ENCODE measurements around the gene WDR64. TPM values are rescaled to one million over a fixed set of nuclear protein-coding genes. Genes with fewer than 3 reads are reported as not detected.

Gene WDR64
- total RNA-seq, 1 donor from 2014 or later, result 0.80 TPM

- Mint-ChIP-seq H3K27ac (ENCODE audit: unreplicated experiment) (no peak overlapping the region), H3K4me3 (ENCODE audit: unreplicated experiment) (no peak overlapping the region), H3K36me3 (ENCODE audit: low read depth, unreplicated experiment) (no peaks in the 10 kb centered on the region), H3K27me3 (ENCODE audit: unreplicated experiment) (no peaks in the 10 kb centered on the region), H3K4me1 (ENCODE audit: unreplicated experiment) (no peaks in the 10 kb centered on the region), H3K9me3 (ENCODE audit: unreplicated experiment) (no peaks in the 10 kb centered on the region)
- DNase-seq (ENCODE audit: low spot score), result no peak
- no peak for TF ChIP-seq CTCF (IDR thresholded peaks at IDR 0.05; ENCODE audit: unreplicated experiment)
Observed at GRCh38 chr1:241837901-241838300, 185.8 kb downstream of the WDR64 start.

GRCh38 chr1:241838897-241839296, 186.8 kb downstream of the WDR64 start:
- Mint-ChIP-seq H3K27me3 (ENCODE audit: unreplicated experiment) (no peaks in the 10 kb centered on the region), H3K36me3 (ENCODE audit: low read depth, unreplicated experiment) (no peaks in the 10 kb centered on the region), H3K9me3 (ENCODE audit: unreplicated experiment) (no peaks in the 10 kb centered on the region), H3K27ac (ENCODE audit: unreplicated experiment) (no peak overlapping the region), H3K4me1 (ENCODE audit: unreplicated experiment) (no peaks in the 10 kb centered on the region), H3K4me3 (ENCODE audit: unreplicated experiment) (no peak overlapping the region)
- no peak for TF ChIP-seq CTCF (IDR thresholded peaks at IDR 0.05; ENCODE audit: unreplicated experiment)
- no peak for DNase-seq (ENCODE audit: low spot score)

- Mint-ChIP-seq H3K36me3 (ENCODE audit: low read depth, unreplicated experiment) (no peaks in the 10 kb centered on the region), H3K9me3 (ENCODE audit: unreplicated experiment) (no peaks in the 10 kb centered on the region), H3K27ac (ENCODE audit: unreplicated experiment) (no peak overlapping the region), H3K4me1 (ENCODE audit: unreplicated experiment) (no peaks in the 10 kb centered on the region), H3K27me3 (ENCODE audit: unreplicated experiment) (no peaks in the 10 kb centered on the region), H3K4me3 (ENCODE audit: unreplicated experiment) (no peak overlapping the region)
- DNase-seq (ENCODE audit: low spot score), result no peak
- no peak for TF ChIP-seq CTCF (IDR thresholded peaks at IDR 0.05; ENCODE audit: unreplicated experiment)
Observed at GRCh38 chr1:241839369-241839979, 187.4 kb downstream of the WDR64 start.

GRCh38 chr1:241840164-241840563, 188.1 kb downstream of the WDR64 start:
- no peak for TF ChIP-seq CTCF (IDR thresholded peaks at IDR 0.05; ENCODE audit: unreplicated experiment)
- Mint-ChIP-seq H3K4me3 (ENCODE audit: unreplicated experiment) (no peak overlapping the region), H3K9me3 (ENCODE audit: unreplicated experiment) (no peaks in the 10 kb centered on the region), H3K4me1 (ENCODE audit: unreplicated experiment) (no peaks in the 10 kb centered on the region), H3K27ac (ENCODE audit: unreplicated experiment) (no peak overlapping the region), H3K36me3 (ENCODE audit: low read depth, unreplicated experiment) (no peaks in the 10 kb centered on the region), H3K27me3 (ENCODE audit: unreplicated experiment) (no peaks in the 10 kb centered on the region)
- no peak for DNase-seq (ENCODE audit: low spot score)

- no peaks in the 10 kb centered on the region for H3K9me3 Mint-ChIP-seq (ENCODE audit: unreplicated experiment)
- H3K4me1 Mint-ChIP-seq (ENCODE audit: unreplicated experiment), result no peaks in the 10 kb centered on the region
- no peak overlapping the region for H3K27ac Mint-ChIP-seq (ENCODE audit: unreplicated experiment)
- H3K4me3 Mint-ChIP-seq (ENCODE audit: unreplicated experiment), result no peak overlapping the region
- no peak for TF ChIP-seq CTCF (IDR thresholded peaks at IDR 0.05; ENCODE audit: unreplicated experiment)
- DNase-seq (ENCODE audit: low spot score), result no peak
- no peaks in the 10 kb centered on the region for H3K36me3 Mint-ChIP-seq (ENCODE audit: low read depth, unreplicated experiment)
- H3K27me3 Mint-ChIP-seq (ENCODE audit: unreplicated experiment), result no peaks in the 10 kb centered on the region
Observed at GRCh38 chr1:241841691-241842090, 189.6 kb downstream of the WDR64 start.

Measured in endothelial cell (in vitro differentiated cells).